Thymus (tissue), 11 donors: ENCODE data around the gene TRNP1. TPM values are rescaled to one million over a fixed set of nuclear protein-coding genes. Genes with fewer than 3 reads are reported as not detected.
A peak's percentile ranks its signal among the peaks of the same experiment; 100 is the strongest.

Experiments used
- DNase-seq, 9 donors: peaks; one replicate each; pipeline ENCODE4 v3.0.0-alpha.2; 2013; ENCODE audit warnings: low spot score in 9 of 9, low read depth in 6 of 9, missing footprints in 1 of 9
- H3K27ac ChIP-seq, 2 donors: one replicate each; pipeline ENCODE4 v1.5.1; 2013; ENCODE audit warnings: control low read depth in 1 of 2, low read depth in 1 of 2, low read length in 1 of 2, mild to moderate bottlenecking in 1 of 2, moderate library complexity in 1 of 2
- H3K27me3 ChIP-seq, 2 donors: one replicate each; pipeline ENCODE4 v1.5.1; 2013; ENCODE audit warnings: low read length in 1 of 2; ENCODE audit not compliant: control insufficient read depth in 2 of 2, insufficient read depth in 1 of 2
- H3K36me3 ChIP-seq, 2 donors: one replicate each; pipeline ENCODE4 v1.5.1; 2013; ENCODE audit warnings: low read length in 1 of 2, mild to moderate bottlenecking in 1 of 2, moderate library complexity in 1 of 2; ENCODE audit not compliant: control insufficient read depth in 2 of 2, insufficient read depth in 2 of 2
- H3K4me1 ChIP-seq, 2 donors: one replicate each; pipeline ENCODE4 v1.5.1; 2013; ENCODE audit warnings: low read length in 2 of 2; ENCODE audit not compliant: control insufficient read depth in 2 of 2, insufficient read depth in 2 of 2
- H3K4me3 ChIP-seq, 2 donors: one replicate each; pipeline ENCODE4 v1.5.1; 2013; ENCODE audit warnings: low read length in 2 of 2, control low read depth in 1 of 2, mild to moderate bottlenecking in 1 of 2
- H3K9me3 ChIP-seq, 2 donors: one replicate each; pipeline ENCODE4 v1.5.1; 2013; ENCODE audit warnings: low read length in 1 of 2, mild to moderate bottlenecking in 1 of 2; ENCODE audit not compliant: control insufficient read depth in 2 of 2, insufficient read depth in 1 of 2
- whole genome bisulfite sequencing: extraction: QIAGEN DNeasy Blood & Tissue Kit; methylation state at CpG from one replicate; pipeline ENCODE4 v1.1.7; 2013; 5-methylcytosine and 5-hydroxymethylcytosine counted together
- polyA plus RNA-seq: library from polyadenylated mRNA; stranded (reverse); fragments of 200-250 nt; gene quantifications from one replicate; pipeline ENCODE4 v1.2.3, GENCODE V29; 2013
- total RNA-seq: library from RNA; stranded (reverse); fragments of 120-200 nt; gene quantifications from one replicate; pipeline ENCODE4 v1.2.4, GENCODE V29; 2013
- donor health status: healthy.

The TRNP1 gene
- total and polyA plus RNA-seq, 2 donors = 2.3 to 11.6 TPM

DNA sequence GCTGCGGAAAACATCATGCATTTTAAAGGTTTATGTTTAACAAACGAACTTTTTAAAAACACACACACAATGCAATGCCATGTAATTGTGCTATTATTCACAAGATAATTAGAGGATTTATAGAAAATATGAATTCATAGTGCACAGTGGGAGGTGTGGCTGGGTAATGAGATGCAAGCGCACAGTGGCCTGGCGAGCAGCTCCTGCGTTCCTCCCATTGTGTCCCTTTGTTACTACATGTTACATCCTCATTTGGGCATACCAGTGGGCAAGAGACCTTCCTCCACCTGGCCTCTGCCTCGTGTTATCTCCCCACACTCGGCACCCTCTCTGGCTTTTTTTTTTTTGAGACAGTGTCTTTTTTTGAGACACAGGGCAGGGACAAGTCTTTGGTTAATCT, 49.2 kb downstream of the TRNP1 start:
- 89% methylated on average over 7 of the region's 7 CpGs for WGBS
- H3K9me3 ChIP-seq = no peaks in the 10 kb centered on the region
- no peak for DNase-seq
- H3K36me3 ChIP-seq = no peaks in the 10 kb centered on the region
- no peaks in the 10 kb centered on the region for H3K27me3 ChIP-seq
- peaks cover 0 to 16% of the 10 kb centered on the region in 2 donors for H3K4me1 ChIP-seq
- no peak overlapping the region for H3K4me3 ChIP-seq
- H3K27ac ChIP-seq = no peak overlapping the region

DNA sequence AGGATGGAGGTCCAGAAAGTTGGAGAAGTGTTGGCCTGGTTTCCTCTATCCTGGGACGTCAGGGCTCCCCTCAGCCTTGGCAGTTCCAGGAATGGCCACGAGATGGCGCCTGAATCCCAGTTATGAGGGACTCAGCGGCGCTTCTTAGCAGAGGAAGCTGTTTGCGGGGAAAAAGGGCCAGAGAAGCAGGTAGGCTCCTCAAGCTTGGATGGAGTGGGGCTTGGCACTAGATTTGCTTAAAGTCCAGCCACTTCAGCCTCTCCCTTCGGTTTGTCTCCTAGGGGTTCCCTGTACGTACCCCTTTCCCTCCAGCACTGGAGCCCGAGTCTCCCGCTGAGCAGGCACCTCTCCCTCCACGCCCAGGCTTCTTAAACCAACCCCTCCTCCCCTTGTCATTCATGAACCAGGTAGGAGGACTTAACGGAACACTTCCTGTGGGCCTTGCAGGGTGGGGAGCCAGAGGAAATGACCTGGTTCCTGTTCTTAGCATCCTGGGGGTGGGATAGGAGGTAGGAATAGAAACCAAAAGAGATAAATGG, 51.2 kb downstream of the TRNP1 start:
- peak overlapping the region in 1 of 2 donors; percentile 9 for H3K4me3 ChIP-seq
- peaks cover 0 to 16% of the 10 kb centered on the region in 2 donors for H3K4me1 ChIP-seq
- no peaks in the 10 kb centered on the region for H3K9me3 ChIP-seq
- no peaks in the 10 kb centered on the region for H3K27me3 ChIP-seq
- DNase-seq = peak; percentile 58 to 89 (median 73)
- 4% methylated on average over 12 of the region's 12 CpGs for WGBS
- H3K36me3 ChIP-seq = no peaks in the 10 kb centered on the region
- no peak overlapping the region for H3K27ac ChIP-seq

DNA sequence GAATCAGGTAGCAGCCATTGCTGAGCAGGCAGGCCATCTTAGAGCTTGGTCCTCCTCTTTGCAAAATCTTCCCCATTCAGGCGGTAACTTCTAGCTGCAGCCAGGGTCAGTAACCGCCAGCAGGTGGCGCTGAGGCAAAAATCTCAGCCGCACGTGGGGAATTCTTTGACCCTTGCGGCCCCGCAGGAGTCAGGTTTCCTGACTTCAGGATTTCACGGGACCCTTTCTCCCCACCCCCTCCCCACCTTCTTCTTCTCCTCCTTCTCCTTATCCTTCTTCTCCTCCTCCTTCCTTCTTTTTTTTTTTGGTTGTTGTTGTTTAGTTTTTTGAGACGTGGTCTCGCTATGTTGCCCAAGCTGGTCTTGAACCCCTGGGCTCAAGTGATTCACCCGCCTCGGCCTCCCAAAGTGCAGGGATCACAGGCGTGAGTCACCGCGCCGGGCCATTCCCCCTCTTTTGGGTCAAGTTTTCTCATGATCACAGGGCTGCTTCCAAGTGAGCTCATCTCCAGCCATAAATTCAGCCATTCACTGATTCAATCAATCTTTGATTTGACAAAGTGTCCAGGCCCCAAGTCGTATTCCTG, 52.6 kb downstream of the TRNP1 start:
- peak; percentile 26 to 72 (median 45) for DNase-seq
- Histone ChIP-seq H3K4me1 (peaks cover 0 to 16% of the 10 kb centered on the region in 2 donors), H3K27me3 (no peaks in the 10 kb centered on the region), H3K27ac (no peak overlapping the region), H3K4me3 (no peak overlapping the region), H3K36me3 (no peaks in the 10 kb centered on the region), H3K9me3 (no peaks in the 10 kb centered on the region)
- WGBS = 41% methylated on average over 17 of the region's 17 CpGs

DNA sequence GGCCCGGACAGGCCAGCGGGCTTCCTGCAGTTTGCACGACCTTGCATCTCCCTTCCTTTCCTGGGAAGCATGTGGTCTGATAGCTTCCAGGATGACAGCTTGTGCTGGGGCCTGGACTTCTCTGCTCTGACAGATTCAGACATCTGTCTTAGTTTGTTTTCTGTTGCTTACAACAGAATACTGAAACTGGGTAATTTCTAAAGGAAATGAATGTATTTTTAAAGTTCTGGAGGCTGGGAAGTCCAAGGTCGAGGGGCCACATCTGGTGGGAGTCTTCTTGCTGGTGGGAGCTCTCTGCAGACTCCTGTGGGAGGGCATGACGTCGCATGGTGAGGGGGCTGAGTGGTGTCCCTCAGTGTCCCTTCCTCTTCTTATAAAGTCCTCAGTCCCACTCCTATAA, 54.4 kb downstream of the TRNP1 start:
- no peak overlapping the region for H3K27ac ChIP-seq
- H3K4me3 ChIP-seq = no peak overlapping the region
- 93% methylated on average over 6 of the region's 6 CpGs for WGBS
- H3K9me3 ChIP-seq = no peaks in the 10 kb centered on the region
- no peak for DNase-seq
- no peaks in the 10 kb centered on the region for H3K36me3 ChIP-seq
- peaks cover 0 to 16% of the 10 kb centered on the region in 2 donors for H3K4me1 ChIP-seq
- H3K27me3 ChIP-seq = no peaks in the 10 kb centered on the region

DNA sequence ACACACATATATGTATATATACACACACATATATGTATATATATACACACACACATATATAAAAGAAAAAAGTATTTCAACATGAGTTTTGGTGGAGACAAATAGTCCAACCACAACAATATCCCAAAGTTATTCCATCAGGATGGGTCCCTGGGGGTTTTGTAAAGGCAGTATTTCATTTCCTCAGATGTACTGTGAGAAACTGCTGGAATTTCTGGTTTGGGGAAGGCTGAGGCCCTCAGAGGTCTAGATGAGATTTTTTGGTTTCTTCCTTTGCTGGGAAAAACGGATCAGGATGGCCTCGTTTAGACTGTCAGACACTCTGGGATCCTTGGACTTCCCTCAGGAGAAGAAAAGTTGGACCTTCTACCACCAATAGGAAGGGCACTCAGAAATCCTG, 55.6 kb downstream of the TRNP1 start:
- Histone ChIP-seq H3K36me3 (no peaks in the 10 kb centered on the region), H3K4me1 (peaks cover 0 to 16% of the 10 kb centered on the region in 2 donors), H3K4me3 (no peak overlapping the region), H3K9me3 (no peaks in the 10 kb centered on the region), H3K27me3 (no peaks in the 10 kb centered on the region), H3K27ac (no peak overlapping the region)
- WGBS = 95% methylated on average over 2 of the region's 2 CpGs
- DNase-seq = no peak

DNA sequence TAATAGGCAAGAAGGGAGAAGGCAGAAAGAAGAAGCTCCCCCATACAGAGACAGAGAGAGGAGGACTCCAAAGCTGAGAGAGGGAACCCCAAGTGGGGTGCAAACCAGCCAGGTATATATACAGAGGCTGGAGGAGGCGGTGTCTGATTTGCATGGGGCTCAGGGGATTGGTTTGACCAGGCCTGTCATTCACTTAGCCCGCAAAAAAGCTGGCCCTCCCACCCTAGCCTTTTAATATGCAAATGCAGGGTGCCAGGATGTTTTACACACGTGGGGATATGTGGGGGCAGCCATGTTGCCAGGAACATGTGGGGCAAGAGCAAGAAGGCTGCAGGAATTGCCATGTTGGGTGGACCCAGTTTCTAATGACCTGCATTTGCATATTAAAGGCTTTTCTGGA, 56.1 kb downstream of the TRNP1 start:
- H3K36me3 ChIP-seq = no peaks in the 10 kb centered on the region
- H3K9me3 ChIP-seq = no peaks in the 10 kb centered on the region
- H3K4me3 ChIP-seq = no peak overlapping the region
- no peak overlapping the region for H3K27ac ChIP-seq
- H3K27me3 ChIP-seq = no peaks in the 10 kb centered on the region
- peaks cover 0 to 15% of the 10 kb centered on the region in 2 donors for H3K4me1 ChIP-seq
- WGBS = 76% methylated on average over 3 of the region's 3 CpGs
- DNase-seq = no peak

Other genes starting within 250 kb of the TRNP1 start
- 9.4 TPM for gene PIGV, start 205.7 kb upstream of the TRNP1 start, total RNA-seq
- gene PIGV, start 205.7 kb upstream of the TRNP1 start, polyA plus RNA-seq = 10.6 TPM
- 9.0 TPM for gene ZDHHC18, start 167.0 kb upstream of the TRNP1 start, total RNA-seq
- gene ZDHHC18, start 167.0 kb upstream of the TRNP1 start, polyA plus RNA-seq = 9.1 TPM
- gene SFN, start 130.5 kb upstream of the TRNP1 start, total RNA-seq = 16.7 TPM
- gene SFN, start 130.5 kb upstream of the TRNP1 start, polyA plus RNA-seq = 191 TPM
- 10.1 TPM for gene GPN2, start 103.4 kb upstream of the TRNP1 start, total RNA-seq
- 17.9 TPM for gene GPN2, start 103.4 kb upstream of the TRNP1 start, polyA plus RNA-seq
- 10.4 TPM for gene GPATCH3, start 93.2 kb upstream of the TRNP1 start, total RNA-seq
- 15.8 TPM for gene GPATCH3, start 93.2 kb upstream of the TRNP1 start, polyA plus RNA-seq
- gene NR0B2, start 79.7 kb upstream of the TRNP1 start, total RNA-seq = 0.19 TPM
- gene NR0B2, start 79.7 kb upstream of the TRNP1 start, polyA plus RNA-seq = 0.18 TPM
- gene NUDC, start 71.9 kb upstream of the TRNP1 start, total RNA-seq = 51.6 TPM
- gene NUDC, start 71.9 kb upstream of the TRNP1 start, polyA plus RNA-seq = 48.1 TPM
- 2.5 TPM for gene KDF1, start 33.2 kb upstream of the TRNP1 start, total RNA-seq
- gene KDF1, start 33.2 kb upstream of the TRNP1 start, polyA plus RNA-seq = 6.8 TPM
- 0.85 TPM for gene TENT5B, start 19.2 kb downstream of the TRNP1 start, total RNA-seq
- 6.2 TPM for gene TENT5B, start 19.2 kb downstream of the TRNP1 start, polyA plus RNA-seq
- gene SLC9A1, start 161.4 kb downstream of the TRNP1 start, total RNA-seq = 1.7 TPM
- gene SLC9A1, start 161.4 kb downstream of the TRNP1 start, polyA plus RNA-seq = 11.1 TPM
- gene WDTC1, start 240.9 kb downstream of the TRNP1 start, total RNA-seq = 10.8 TPM
- 19.2 TPM for gene WDTC1, start 240.9 kb downstream of the TRNP1 start, polyA plus RNA-seq